Activated T-helper 1 cell treated with anti-CD3 and anti-CD28 coated beads, Interleukin-12 subunit alpha, Interleukin-12 subunit beta, Interleukin-2, Interleukin-4 antibody, amounts not matched to agents 30 ng/mL and 10 ng/mL and 1 ng/mL, durations not matched to agents 14 hours and 24 hours and 36 hours (primary cell): ENCODE data around the gene NLGN1. TPM values are rescaled to one million over a fixed set of nuclear protein-coding genes. Genes with fewer than 3 reads are reported as not detected.

Source experiments
- DNase-seq: peaks from one replicate; pipeline ENCODE4 v3.0.0; 2021; ENCODE audit warnings: low spot score
- H3K27ac Mint-ChIP-seq: one replicate; pipeline ENCODE4 v1.8.0; 2021; ENCODE audit warnings: mild to moderate bottlenecking, mixed read lengths
- H3K27me3 Mint-ChIP-seq: one replicate; pipeline ENCODE4 v1.8.0; 2022; ENCODE audit warnings: mild to moderate bottlenecking, moderate library complexity, mixed read lengths; ENCODE audit not compliant: insufficient read depth
- H3K36me3 Mint-ChIP-seq: one replicate; pipeline ENCODE4 v1.8.0; 2021; ENCODE audit warnings: low read depth, mixed read lengths
- H3K4me1 Mint-ChIP-seq: one replicate; pipeline ENCODE4 v1.8.0; 2021; ENCODE audit warnings: low read depth, mixed read lengths
- H3K4me3 Mint-ChIP-seq: one replicate; pipeline ENCODE4 v1.8.0; 2021; ENCODE audit warnings: mild to moderate bottlenecking, moderate library complexity, mixed read lengths
- H3K9me3 Mint-ChIP-seq: one replicate; pipeline ENCODE4 v1.8.0; 2021; ENCODE audit warnings: mixed read lengths
- intact Hi-C: fragments of 100-400 bp; cut with micrococcal nuclease; formaldehyde crosslinking; loops from one replicate; pipeline ENCODE4 v1.15.1; 2024
- total RNA-seq: library from RNA; stranded (reverse); gene quantifications from 2 replicates; pipeline ENCODE4 v1.2.3, GENCODE V29; 2022

Gene NLGN1
- total RNA-seq, 1 donor from 2014 or later: not detected

GRCh38 chr3:173945170-173945569 is 547.6 kb downstream of the NLGN1 start:
- H3K27me3 Mint-ChIP-seq: no peaks in the 10 kb centered on the region
- no peaks in the 10 kb centered on the region for H3K9me3 Mint-ChIP-seq
- H3K4me3 Mint-ChIP-seq: no peak overlapping the region
- no peak for DNase-seq
- intact Hi-C loops: no loop called here
- no peak overlapping the region for H3K27ac Mint-ChIP-seq
- H3K36me3 Mint-ChIP-seq: no peaks in the 10 kb centered on the region
- H3K4me1 Mint-ChIP-seq: no peaks in the 10 kb centered on the region

GRCh38 chr3:173945806-173946205 is 548.3 kb downstream of the NLGN1 start:
- H3K9me3 Mint-ChIP-seq: no peaks in the 10 kb centered on the region
- no peaks in the 10 kb centered on the region for H3K4me1 Mint-ChIP-seq
- H3K27me3 Mint-ChIP-seq: no peaks in the 10 kb centered on the region
- H3K4me3 Mint-ChIP-seq: no peak overlapping the region
- intact Hi-C loops: no loop called here
- H3K36me3 Mint-ChIP-seq: no peaks in the 10 kb centered on the region
- no peak for DNase-seq
- no peak overlapping the region for H3K27ac Mint-ChIP-seq

- H3K9me3 Mint-ChIP-seq: no peaks in the 10 kb centered on the region
Measured at GRCh38 chr3:173954647-173955046, 557.1 kb downstream of the NLGN1 start.

GRCh38 chr3:173957646-173958045 is 560.1 kb downstream of the NLGN1 start:
- Mint-ChIP-seq H3K36me3 (no peaks in the 10 kb centered on the region), H3K9me3 (no peaks in the 10 kb centered on the region), H3K27me3 (no peaks in the 10 kb centered on the region), H3K4me3 (no peak overlapping the region), H3K27ac (no peak overlapping the region), H3K4me1 (no peaks in the 10 kb centered on the region)
- no peak for DNase-seq
- intact Hi-C loops: no loop called here

More at GRCh38 chr3:173954647-173955046, 557.1 kb downstream of the NLGN1 start:
- H3K27ac Mint-ChIP-seq: no peak overlapping the region
- intact Hi-C loops: no loop called here
- no peaks in the 10 kb centered on the region for H3K36me3 Mint-ChIP-seq
- no peaks in the 10 kb centered on the region for H3K27me3 Mint-ChIP-seq
- H3K4me3 Mint-ChIP-seq: no peak overlapping the region
- no peak for DNase-seq
- H3K4me1 Mint-ChIP-seq: no peaks in the 10 kb centered on the region

- Mint-ChIP-seq H3K4me1 (no peaks in the 10 kb centered on the region), H3K9me3 (no peaks in the 10 kb centered on the region), H3K36me3 (no peaks in the 10 kb centered on the region), H3K4me3 (no peak overlapping the region), H3K27me3 (no peaks in the 10 kb centered on the region), H3K27ac (no peak overlapping the region)
- intact Hi-C loops: no loop called here
- no peak for DNase-seq
Measured at GRCh38 chr3:173958805-173959204, 561.3 kb downstream of the NLGN1 start.

- no peaks in the 10 kb centered on the region for H3K4me1 Mint-ChIP-seq
- H3K27me3 Mint-ChIP-seq: no peaks in the 10 kb centered on the region
- H3K4me3 Mint-ChIP-seq: no peak overlapping the region
- no peak overlapping the region for H3K27ac Mint-ChIP-seq
- H3K36me3 Mint-ChIP-seq: no peaks in the 10 kb centered on the region
- DNase-seq: no peak
- intact Hi-C loops: no loop called here
- no peaks in the 10 kb centered on the region for H3K9me3 Mint-ChIP-seq
Measured at GRCh38 chr3:173970281-173970680, 572.7 kb downstream of the NLGN1 start.

- Mint-ChIP-seq H3K4me3 (no peak overlapping the region), H3K4me1 (no peaks in the 10 kb centered on the region), H3K27ac (no peak overlapping the region), H3K9me3 (no peaks in the 10 kb centered on the region), H3K36me3 (no peaks in the 10 kb centered on the region), H3K27me3 (no peaks in the 10 kb centered on the region)
- intact Hi-C loops: no loop called here
- DNase-seq: no peak
Measured at GRCh38 chr3:173976281-173976680, 578.7 kb downstream of the NLGN1 start.

- Mint-ChIP-seq H3K4me3 (no peak overlapping the region), H3K9me3 (no peaks in the 10 kb centered on the region), H3K4me1 (no peaks in the 10 kb centered on the region), H3K27me3 (no peaks in the 10 kb centered on the region), H3K27ac (no peak overlapping the region), H3K36me3 (no peaks in the 10 kb centered on the region)
- DNase-seq: no peak
- intact Hi-C loops: no loop called here
Measured at GRCh38 chr3:173977747-173978146, 580.2 kb downstream of the NLGN1 start.

- no peak overlapping the region for H3K4me3 Mint-ChIP-seq
- H3K4me1 Mint-ChIP-seq: no peaks in the 10 kb centered on the region
- DNase-seq: no peak
- no peaks in the 10 kb centered on the region for H3K36me3 Mint-ChIP-seq
- H3K27me3 Mint-ChIP-seq: no peaks in the 10 kb centered on the region
- H3K9me3 Mint-ChIP-seq: no peaks in the 10 kb centered on the region
- H3K27ac Mint-ChIP-seq: no peak overlapping the region
- intact Hi-C loops: no loop called here
Measured at GRCh38 chr3:173983343-173983742, 585.8 kb downstream of the NLGN1 start.

GRCh38 chr3:173986861-173987410 is 589.4 kb downstream of the NLGN1 start:
- Mint-ChIP-seq H3K27ac (no peak overlapping the region), H3K4me1 (no peaks in the 10 kb centered on the region), H3K9me3 (no peaks in the 10 kb centered on the region), H3K4me3 (no peak overlapping the region), H3K36me3 (no peaks in the 10 kb centered on the region), H3K27me3 (no peaks in the 10 kb centered on the region)
- intact Hi-C loops: no loop called here
- DNase-seq: no peak

- Mint-ChIP-seq H3K4me3 (no peak overlapping the region), H3K27ac (no peak overlapping the region), H3K27me3 (no peaks in the 10 kb centered on the region), H3K4me1 (no peaks in the 10 kb centered on the region), H3K9me3 (no peaks in the 10 kb centered on the region), H3K36me3 (no peaks in the 10 kb centered on the region)
- intact Hi-C loops: no loop called here
- no peak for DNase-seq
Measured at GRCh38 chr3:173988909-173989308, 591.4 kb downstream of the NLGN1 start.

GRCh38 chr3:173992416-173992815 is 594.9 kb downstream of the NLGN1 start:
- intact Hi-C loops: no loop called here
- H3K4me1 Mint-ChIP-seq: no peaks in the 10 kb centered on the region
- no peaks in the 10 kb centered on the region for H3K27me3 Mint-ChIP-seq
- H3K36me3 Mint-ChIP-seq: no peaks in the 10 kb centered on the region
- H3K4me3 Mint-ChIP-seq: no peak overlapping the region
- no peak for DNase-seq
- H3K9me3 Mint-ChIP-seq: no peaks in the 10 kb centered on the region
- H3K27ac Mint-ChIP-seq: no peak overlapping the region

- no peaks in the 10 kb centered on the region for H3K9me3 Mint-ChIP-seq
- H3K36me3 Mint-ChIP-seq: no peaks in the 10 kb centered on the region
- H3K4me3 Mint-ChIP-seq: no peak overlapping the region
- no peaks in the 10 kb centered on the region for H3K4me1 Mint-ChIP-seq
- intact Hi-C loops: no loop called here
- DNase-seq: no peak
- H3K27me3 Mint-ChIP-seq: no peaks in the 10 kb centered on the region
- no peak overlapping the region for H3K27ac Mint-ChIP-seq
Measured at GRCh38 chr3:173993299-173993698, 595.8 kb downstream of the NLGN1 start.

GRCh38 chr3:174000675-174001074 is 603.1 kb downstream of the NLGN1 start:
- no peaks in the 10 kb centered on the region for H3K27me3 Mint-ChIP-seq
- no peaks in the 10 kb centered on the region for H3K9me3 Mint-ChIP-seq

More at GRCh38 chr3:174000675-174001074, 603.1 kb downstream of the NLGN1 start:
- no peak for DNase-seq
- Mint-ChIP-seq H3K36me3 (no peaks in the 10 kb centered on the region), H3K4me1 (no peaks in the 10 kb centered on the region), H3K27ac (no peak overlapping the region), H3K4me3 (no peak overlapping the region)
- intact Hi-C loops: no loop called here
